DND-41 (cell line): ENCODE measurements around the gene LRRC52.

Source experiments
- ATAC-seq: fragments of 200-7000 bp; cut with Tn5 transposase; 3 replicates; pipeline ENCODE4 v1.9.1; 2021; ENCODE audit warnings: low read depth; ENCODE audit not compliant: insufficient read depth
- DNase-seq: peaks from one replicate; pipeline ENCODE4 v3.0.0-alpha.2; 2020
- H2AFZ ChIP-seq: 2 replicates; pipeline ENCODE4 v1.6.0; 2012; ENCODE audit warnings: low read depth, low read length
- H3K27ac ChIP-seq: 2 replicates; pipeline ENCODE4 v1.5.1; 2012; ENCODE audit warnings: low read length, inconsistent platforms
- H3K27me3 ChIP-seq: fragments of 200-600 bp; sonication (generic); 2 replicates; pipeline ENCODE4 v1.6.0; 2012; ENCODE audit warnings: low read length, mild to moderate bottlenecking, inconsistent platforms; ENCODE audit not compliant: insufficient read depth, poor library complexity
- H3K36me3 ChIP-seq: 2 replicates; pipeline ENCODE4 v1.5.1; 2012; ENCODE audit warnings: low read length, inconsistent platforms; ENCODE audit not compliant: insufficient read depth
- H3K4me1 ChIP-seq: 2 replicates; pipeline ENCODE4 v1.5.1; 2012; ENCODE audit warnings: mild to moderate bottlenecking, low read length; ENCODE audit not compliant: insufficient read depth
- H3K4me2 ChIP-seq: 2 replicates; pipeline ENCODE4 v1.6.0; 2012; ENCODE audit warnings: mild to moderate bottlenecking, moderate library complexity, low read length, inconsistent platforms; ENCODE audit not compliant: insufficient read depth
- H3K4me3 ChIP-seq, 2 experiments: fragments of 200-600 bp in 1 of 2; shearing (Covaris generic) in 1 of 2; 2 replicates each; pipeline ENCODE4 v1.5.1; 2012 to 2016; ENCODE audit warnings: inconsistent platforms in 2 of 2, low read length in 2 of 2, mild to moderate bottlenecking in 2 of 2, low read depth in 1 of 2, moderate library complexity in 1 of 2
- H3K79me2 ChIP-seq: 2 replicates; pipeline ENCODE4 v1.6.0; 2012; ENCODE audit warnings: low read length, inconsistent platforms; ENCODE audit not compliant: insufficient read depth
- H3K9ac ChIP-seq: 2 replicates; pipeline ENCODE4 v1.6.0; 2012; ENCODE audit warnings: low read depth, mild to moderate bottlenecking, inconsistent platforms, low read length, moderate library complexity
- H3K9me3 ChIP-seq: 2 replicates; pipeline ENCODE4 v1.5.1; 2012; ENCODE audit warnings: low read length, moderate library complexity, mild to moderate bottlenecking, inconsistent platforms; ENCODE audit not compliant: insufficient read depth, severe bottlenecking
- H4K20me1 ChIP-seq: 2 replicates; pipeline ENCODE4 v1.6.0; 2012; ENCODE audit warnings: low read length; ENCODE audit not compliant: insufficient read depth
- CTCF ChIP-seq: IDR thresholded peaks from 2 replicates; pipeline ENCODE4 v1.5.1; 2012; ENCODE audit warnings: borderline replicate concordance, low read length, moderate library complexity, mild to moderate bottlenecking; ENCODE audit not compliant: poor library complexity, severe bottlenecking; ENCODE audit errors: extremely low read depth
- EZH2 ChIP-seq: IDR thresholded peaks from 3 replicates; pipeline ENCODE4 v1.6.1; 2012; ENCODE audit warnings: borderline replicate concordance, low read depth, mild to moderate bottlenecking, moderate library complexity, low read length, inconsistent platforms; ENCODE audit not compliant: severe bottlenecking

Gene LRRC52

DNA sequence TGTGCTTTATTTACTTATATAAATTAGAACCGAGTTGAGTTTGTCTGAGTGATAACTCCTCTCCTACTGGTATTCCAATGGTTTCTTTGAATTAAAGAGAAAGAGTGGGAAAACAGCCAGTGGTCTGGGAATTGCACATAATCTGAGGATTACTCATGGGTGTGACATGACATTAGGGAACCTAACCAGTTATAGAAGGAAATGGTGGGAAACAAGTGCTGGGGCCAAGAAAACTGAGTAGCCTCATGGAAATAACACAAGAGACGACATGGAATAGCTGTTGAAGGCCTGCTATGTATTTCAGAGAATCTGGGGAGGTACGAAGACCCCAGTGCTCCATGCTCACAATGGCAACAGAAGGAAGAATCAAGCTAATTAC lies 41.8 kb upstream of the LRRC52 start:
- H3K27ac ChIP-seq = no peak overlapping the region
- no peak overlapping the region for H2AFZ ChIP-seq
- no peak overlapping the region for H3K4me2 ChIP-seq
- H3K36me3 ChIP-seq = no peaks in the 10 kb centered on the region
- no peaks in the 10 kb centered on the region for H3K9me3 ChIP-seq
- no peaks in the 10 kb centered on the region for H3K79me2 ChIP-seq
- no peaks in the 10 kb centered on the region for H3K4me1 ChIP-seq
- H4K20me1 ChIP-seq = no peaks in the 10 kb centered on the region
- ATAC-seq (no peak), DNase-seq (no peak)
- no peak overlapping the region for H3K9ac ChIP-seq
- H3K27me3 ChIP-seq = peaks cover 8% of the 10 kb centered on the region
- TF ChIP-seq CTCF = no peak
- no peak for TF ChIP-seq EZH2
- no peak overlapping the region for H3K4me3 ChIP-seq

- Histone ChIP-seq H2AFZ (no peak overlapping the region), H3K27me3 (peaks cover 18% of the 10 kb centered on the region), H3K4me3 (no peak overlapping the region), H3K4me2 (no peak overlapping the region), H3K36me3 (no peaks in the 10 kb centered on the region), H3K27ac (no peak overlapping the region), H3K9ac (no peak overlapping the region), H3K79me2 (no peaks in the 10 kb centered on the region), H3K4me1 (no peaks in the 10 kb centered on the region), H3K9me3 (no peaks in the 10 kb centered on the region), H4K20me1 (no peaks in the 10 kb centered on the region)
- no peak for ATAC-seq
- TF ChIP-seq EZH2 (no peak), CTCF (no peak)
- DNase-seq = no peak
Measured at GRCh38 chr1:165507570-165507969, 36.2 kb upstream of the LRRC52 start.

GRCh38 chr1:165508291-165508690 lies 35.5 kb upstream of the LRRC52 start:
- ATAC-seq (no peak), DNase-seq (no peak)
- TF ChIP-seq EZH2 (no peak), CTCF (no peak)
- no peaks in the 10 kb centered on the region for H3K79me2 ChIP-seq
- no peak overlapping the region for H3K27ac ChIP-seq
- no peaks in the 10 kb centered on the region for H3K36me3 ChIP-seq
- no peaks in the 10 kb centered on the region for H4K20me1 ChIP-seq
- no peaks in the 10 kb centered on the region for H3K9me3 ChIP-seq
- no peaks in the 10 kb centered on the region for H3K4me1 ChIP-seq
- no peak overlapping the region for H3K4me3 ChIP-seq
- no peak overlapping the region for H2AFZ ChIP-seq
- H3K27me3 ChIP-seq = peaks cover 20% of the 10 kb centered on the region
- H3K4me2 ChIP-seq = no peak overlapping the region
- no peak overlapping the region for H3K9ac ChIP-seq

GRCh38 chr1:165512816-165513215 lies 31.0 kb upstream of the LRRC52 start:
- Histone ChIP-seq H4K20me1 (no peaks in the 10 kb centered on the region), H3K79me2 (no peaks in the 10 kb centered on the region), H3K9ac (no peak overlapping the region), H3K9me3 (no peaks in the 10 kb centered on the region), H3K27ac (no peak overlapping the region), H3K4me1 (no peaks in the 10 kb centered on the region), H3K27me3 (peaks cover 15% of the 10 kb centered on the region), H3K36me3 (no peaks in the 10 kb centered on the region), H2AFZ (no peak overlapping the region), H3K4me2 (no peak overlapping the region), H3K4me3 (no peak overlapping the region)
- TF ChIP-seq CTCF (no peak), EZH2 (no peak)
- DNase-seq (no peak), ATAC-seq (no peak)
